ENCODE results near the gene OSBP2. TPM values are rescaled to one million over a fixed set of nuclear protein-coding genes. Genes with fewer than 3 reads are reported as not detected.

The OSBP2 gene
- total and polyA plus RNA-seq, 10 of the 15 experiments (the other 5 are each of a cell fraction or from before 2014, with no cell fraction given), result 0.11 to 7.7 (median 3.6) TPM

DNA sequence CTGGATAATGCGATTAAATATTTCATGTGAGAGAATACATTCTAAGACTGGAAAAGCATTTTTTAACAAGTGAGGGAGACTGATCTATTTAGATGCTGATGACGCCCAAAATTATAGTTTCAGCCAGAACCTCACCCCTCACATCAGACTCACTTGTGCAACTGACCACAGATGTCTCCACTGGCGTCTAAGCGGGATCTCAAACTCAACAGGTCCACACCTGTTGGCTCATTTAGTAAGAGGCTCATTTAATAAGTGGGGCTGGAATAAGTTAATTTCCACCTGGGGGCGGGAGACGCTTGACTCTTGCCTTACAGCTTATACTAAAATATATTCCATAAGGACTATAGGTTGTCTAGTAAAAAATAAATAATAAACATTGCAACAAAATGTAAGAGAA lies 226.4 kb downstream of the OSBP2 start:
- Histone ChIP-seq H3K79me2 (ENCODE audit: control insufficient read depth, insufficient read depth, low read length) (peaks cover 3% of the 10 kb centered on the region; the same call in 1 of the 2 replicates), H3K4me2 (ENCODE audit: control insufficient read depth, insufficient read depth) (peak overlapping the region; percentile 61; the same call in 1 of the 2 replicates), H3K36me3 (ENCODE audit: control insufficient read depth in 2 of 2, insufficient read depth in 2 of 2, low read length in 1 of 2) (peaks cover 0 to 4% of the 10 kb centered on the region in 2 experiments; a peak in 2 of 4 replicates), H3K9me3 (replicated peaks; ENCODE audit: control insufficient read depth, insufficient read depth, low read length) (no peaks in the 10 kb centered on the region; the same call in 1 of the 3 replicates), H3K27me3 (replicated peaks in 1 of 2; ENCODE audit: control insufficient read depth in 2 of 2, insufficient read depth in 2 of 2, low read length in 1 of 2) (no peaks in the 10 kb centered on the region), H3K9ac (ENCODE audit: control insufficient read depth, insufficient read depth, low read length) (peak overlapping the region; percentile 57), H3K4me1 (ENCODE audit: control insufficient read depth, insufficient read depth, low read length) (peaks cover 3% of the 10 kb centered on the region; the same call in 1 of the 2 replicates), H2AFZ (ENCODE audit: control insufficient read depth, low read depth, low read length) (no peak overlapping the region), H3K27ac (ENCODE audit: control insufficient read depth, insufficient read depth) (no peak overlapping the region), H3K4me3 (peak overlapping the region; percentile 73), H4K20me1 (ENCODE audit: control insufficient read depth, insufficient read depth) (no peaks in the 10 kb centered on the region)
- ChIA-PET SMC1A (ENCODE audit: uncharacterized antibody, unreplicated experiment) (interaction anchor here (0.8 to 5.3 kb wide), 10 partner anchors 10 to 315 kb away, joined by 3 to 38 read pairs (median 4); partner anchors contain the start of gene MORC2), POLR2A (interaction anchor here (1.3 to 2.9 kb wide), 3 partner anchors 49 to 286 kb away, joined by 5 to 8 read pairs (median 6); partner anchors contain the start of gene SLC35E4), CTCF (interaction anchor here (0.6 to 6.1 kb wide), 17 partner anchors 12 to 331 kb away, joined by 3 to 82 read pairs (median 5); partner anchors contain the start of genes MORC2, SLC35E4, SMTN and TUG1), RAD21 (ENCODE audit: unreplicated experiment) (interaction anchor here (0.8 to 4.7 kb wide), 9 partner anchors 30 to 287 kb away, joined by 3 to 34 read pairs (median 5); partner anchors contain the start of genes MORC2, SMTN and TUG1)
- FAIRE-seq (no peak), ATAC-seq (peak; percentile 62), DNase-seq (ENCODE audit: low read depth, low spot score) (no peak)
- intact Hi-C loops (cut with micrococcal nuclease; ENCODE audit: unreplicated experiment) (no loop called here), in situ Hi-C loops (cut with MboI) (loop anchor here (25.0 kb wide), 2 partner anchors 159 to 284 kb away; partner anchors contain the start of gene SLC35E4)
- BruUV-seq (replicated peaks), result no TSS peak
- TF ChIP-seq SIN3A (IDR thresholded peaks at IDR 0.05; ENCODE audit: low read depth, low read length) (no peak), ATF7 (IDR thresholded peaks at IDR 0.05; ENCODE audit: low read depth) (no peak), RUNX3 (IDR thresholded peaks at IDR 0.05; ENCODE audit: low read length) (peak; percentile 25; the same call in 1 of the 2 replicates)
- 60% methylated on average over 6 of the region's 6 CpGs for WGBS (ENCODE audit: insufficient coverage, insufficient replicate concordance, low lambda C conversion rate, missing lambda C conversion rate)

DNA sequence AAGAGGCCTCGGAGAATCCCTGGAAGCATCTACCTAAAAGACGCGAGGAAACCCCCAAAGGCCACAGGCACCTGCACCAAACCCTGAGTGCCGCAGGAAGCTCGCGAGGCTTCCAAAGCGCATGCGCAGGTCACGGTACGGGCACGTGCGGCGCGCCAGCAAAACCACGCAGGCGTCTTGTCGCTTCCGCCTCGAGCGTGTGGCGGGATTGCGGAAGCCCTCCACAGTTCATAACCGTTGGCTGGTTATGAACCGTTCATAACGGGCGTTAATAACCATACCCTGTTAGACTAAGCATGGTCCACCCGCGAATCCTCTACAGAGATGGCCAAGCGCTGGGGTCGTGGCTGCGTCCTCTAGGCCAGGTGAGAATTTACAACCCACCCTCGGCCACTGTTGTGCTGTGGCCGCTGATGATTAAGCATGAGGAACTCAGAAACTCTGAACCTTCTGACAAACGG lies 227.5 kb downstream of the OSBP2 start:
- BruUV-seq (replicated peaks), result no TSS peak
- Histone ChIP-seq H2AFZ (ENCODE audit: control insufficient read depth, low read depth, low read length) (peak overlapping the region; percentile 91), H3K27me3 (replicated peaks in 1 of 2; ENCODE audit: control insufficient read depth in 2 of 2, insufficient read depth in 2 of 2, low read length in 1 of 2) (no peaks in the 10 kb centered on the region), H3K9me3 (replicated peaks; ENCODE audit: control insufficient read depth, insufficient read depth, low read length) (no peaks in the 10 kb centered on the region), H3K79me2 (ENCODE audit: control insufficient read depth, insufficient read depth, low read length) (peaks cover 3% of the 10 kb centered on the region; the same call in 1 of the 2 replicates), H3K4me1 (ENCODE audit: control insufficient read depth, insufficient read depth, low read length) (peaks cover 3% of the 10 kb centered on the region; the same call in 1 of the 2 replicates), H3K9ac (ENCODE audit: control insufficient read depth, insufficient read depth, low read length) (peak overlapping the region; percentile 65), H3K4me3 (peak overlapping the region; percentile 73), H3K27ac (ENCODE audit: control insufficient read depth, insufficient read depth) (peak overlapping the region; percentile 75), H4K20me1 (ENCODE audit: control insufficient read depth, insufficient read depth) (no peaks in the 10 kb centered on the region), H3K36me3 (ENCODE audit: control insufficient read depth in 2 of 2, insufficient read depth in 2 of 2, low read length in 1 of 2) (peaks cover 0 to 4% of the 10 kb centered on the region in 2 experiments; a peak in 2 of 4 replicates), H3K4me2 (ENCODE audit: control insufficient read depth, insufficient read depth) (peak overlapping the region; percentile 73)
- in situ Hi-C loops (cut with MboI) (loop anchor here (25.0 kb wide), 2 partner anchors 160 to 285 kb away; partner anchors contain the start of gene SLC35E4), intact Hi-C loops (cut with micrococcal nuclease; ENCODE audit: unreplicated experiment) (no loop called here)
- FAIRE-seq, result no peak
- peak; percentile 60 for DNase-seq (ENCODE audit: low read depth, low spot score)
- ChIA-PET SMC1A (ENCODE audit: uncharacterized antibody, unreplicated experiment) (interaction anchor here (0.8 to 5.3 kb wide), 6 partner anchors 24 to 288 kb away, joined by 3 to 38 read pairs (median 10); partner anchors contain the start of gene MORC2), CTCF (interaction anchor here (0.6 to 6.1 kb wide), 17 partner anchors 13 to 661 kb away, joined by 3 to 82 read pairs (median 4); partner anchors contain the start of genes LIMK2, MORC2, SLC35E4 and SMTN), RAD21 (ENCODE audit: unreplicated experiment) (interaction anchor here (0.8 to 4.7 kb wide), 9 partner anchors 32 to 368 kb away, joined by 3 to 34 read pairs (median 5); partner anchors contain the start of genes MORC2, SMTN and TUG1), POLR2A (interaction anchor here (0.6 to 2.9 kb wide), 8 partner anchors 36 to 376 kb away, joined by 3 to 8 read pairs (median 4); partner anchors contain the start of gene SLC35E4)
- 85% methylated on average over 34 of the region's 34 CpGs for WGBS (ENCODE audit: insufficient coverage, insufficient replicate concordance, low lambda C conversion rate, missing lambda C conversion rate)
- ATAC-seq, result peak; percentile 85
- TF ChIP-seq EP300 (IDR thresholded peaks at IDR 0.05; ENCODE audit: borderline replicate concordance in 1 of 2, control insufficient read depth in 1 of 2, low read depth in 2 of 2, low read length in 2 of 2) (no peak), ATF2 (IDR thresholded peaks at IDR 0.05; ENCODE audit: low read length) (no peak), GABPA (IDR thresholded peaks at IDR 0.05; ENCODE audit: low read depth) (no peak), ZNF687 (IDR thresholded peaks at IDR 0.05) (peak; percentile 99), SMAD1 (IDR thresholded peaks at IDR 0.05; ENCODE audit: low read depth, partially characterized antibody) (no peak)
